Neural progenitor cell (in vitro differentiated cells): Measurements from ENCODE around the gene NIPAL1.
"Not testable (repeated sequence)": the region's sequence is repeated elsewhere in the genome, so short reads cannot be mapped to it uniquely, and the experiment has no call there.

Source experiments
- CTCF ChIP-seq: fragments of 200-600 bp; sonication (generic); IDR thresholded peaks from 2 replicates; pipeline ENCODE4 v1.5.1; 2017; ENCODE audit warnings: antibody characterized with exemption, mild to moderate bottlenecking
- EZH2 ChIP-seq: fragments of 200-600 bp; sonication (generic); IDR thresholded peaks from 2 replicates; pipeline ENCODE4 v1.6.1; 2017; ENCODE audit warnings: antibody characterized with exemption, mild to moderate bottlenecking, moderate library complexity
- EZH2phosphoT487 ChIP-seq: fragments of 200-600 bp; sonication (generic); IDR thresholded peaks from 2 replicates; pipeline ENCODE4 v1.6.1; 2017; ENCODE audit warnings: antibody characterized with exemption

DNA sequence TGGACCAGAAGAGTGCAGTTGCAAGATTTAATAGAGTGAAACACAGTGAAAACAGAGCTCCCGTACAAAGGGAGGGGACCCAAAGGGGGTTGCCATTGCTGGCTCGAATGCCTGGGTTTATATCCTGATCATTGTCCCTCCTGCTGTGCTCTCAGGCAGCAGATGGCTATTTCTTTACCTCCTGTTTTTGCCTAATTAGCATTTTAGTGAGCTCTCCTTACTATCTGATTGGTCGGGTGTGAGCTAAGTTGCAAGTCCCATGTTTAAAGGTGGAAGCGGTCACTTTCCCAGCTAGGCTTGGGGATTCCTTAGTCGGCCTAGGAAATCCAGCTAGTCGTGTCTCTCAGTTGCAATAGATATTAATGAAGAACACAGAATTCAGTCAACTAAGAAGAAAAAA is 5.7 kb upstream of the NIPAL1 start:
- not testable (repeated sequence) for TF ChIP-seq EZH2, CTCF, EZH2phosphoT487
